Astrocyte of the spinal cord (primary cell): Measurements from ENCODE around the gene PPP2R1B.
"Not testable (repeated sequence)": the region's sequence is repeated elsewhere in the genome, so short reads cannot be mapped to it uniquely, and the experiment has no call there.

ENCODE experiments used
- DNase-seq: peaks from one replicate; pipeline ENCODE4 v3.0.0; 2011; ENCODE audit warnings: low read depth, low spot score
- H3K4me3 ChIP-seq: 2 replicates; pipeline ENCODE4 v1.5.1; 2011; ENCODE audit warnings: low read depth, mild to moderate bottlenecking, low read length, moderate library complexity
- in situ Hi-C: cut with HindIII; loops from 2 replicates; pipeline ENCODE4 v1.10.0; 2017; ENCODE audit warnings: low sequenced_read_pairs
- TF ChIP-seq, protein P1 (sequence below): IDR thresholded peaks from 2 replicates; pipeline ENCODE4 v1.5.1; 2012; ENCODE audit warnings: low read depth, mild to moderate bottlenecking, low read length, inconsistent platforms

Gene PPP2R1B

GRCh38 chr11:111785886-111786412 lies 19.8 kb upstream of the PPP2R1B start:
- in situ Hi-C loops, result no loop called here
- DNase-seq, result no peak
- TF ChIP-seq, protein P1, sequence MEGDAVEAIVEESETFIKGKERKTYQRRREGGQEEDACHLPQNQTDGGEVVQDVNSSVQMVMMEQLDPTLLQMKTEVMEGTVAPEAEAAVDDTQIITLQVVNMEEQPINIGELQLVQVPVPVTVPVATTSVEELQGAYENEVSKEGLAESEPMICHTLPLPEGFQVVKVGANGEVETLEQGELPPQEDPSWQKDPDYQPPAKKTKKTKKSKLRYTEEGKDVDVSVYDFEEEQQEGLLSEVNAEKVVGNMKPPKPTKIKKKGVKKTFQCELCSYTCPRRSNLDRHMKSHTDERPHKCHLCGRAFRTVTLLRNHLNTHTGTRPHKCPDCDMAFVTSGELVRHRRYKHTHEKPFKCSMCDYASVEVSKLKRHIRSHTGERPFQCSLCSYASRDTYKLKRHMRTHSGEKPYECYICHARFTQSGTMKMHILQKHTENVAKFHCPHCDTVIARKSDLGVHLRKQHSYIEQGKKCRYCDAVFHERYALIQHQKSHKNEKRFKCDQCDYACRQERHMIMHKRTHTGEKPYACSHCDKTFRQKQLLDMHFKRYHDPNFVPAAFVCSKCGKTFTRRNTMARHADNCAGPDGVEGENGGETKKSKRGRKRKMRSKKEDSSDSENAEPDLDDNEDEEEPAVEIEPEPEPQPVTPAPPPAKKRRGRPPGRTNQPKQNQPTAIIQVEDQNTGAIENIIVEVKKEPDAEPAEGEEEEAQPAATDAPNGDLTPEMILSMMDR, result no peak
- H3K4me3 ChIP-seq, result no peak overlapping the region

DNA sequence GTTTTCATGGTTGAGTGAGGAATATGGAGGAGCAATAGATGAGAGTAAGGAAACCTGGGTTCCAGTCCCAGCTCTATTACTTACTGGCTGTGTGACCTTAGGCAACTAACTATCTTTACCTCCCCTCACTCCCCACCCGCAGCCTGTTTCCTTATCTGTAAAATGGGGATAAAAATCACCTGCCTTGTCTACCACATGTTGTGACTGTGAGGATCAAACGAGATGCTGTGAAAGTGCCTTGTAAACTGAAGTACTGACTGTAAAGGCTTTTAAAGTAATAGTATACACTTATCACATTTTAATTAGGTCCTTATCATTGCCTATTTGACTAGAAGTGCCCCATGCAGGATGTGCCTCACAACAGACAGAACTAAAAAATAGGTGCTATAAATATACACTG lies 18.9 kb upstream of the PPP2R1B start:
- DNase-seq, result no peak
- in situ Hi-C loops, result no loop called here
- no peak overlapping the region for H3K4me3 ChIP-seq
- TF ChIP-seq, protein P1, result no peak

GRCh38 chr11:111784311-111784710 lies 18.1 kb upstream of the PPP2R1B start:
- DNase-seq, in situ Hi-C loops, H3K4me3 ChIP-seq: not testable (repeated sequence)

GRCh38 chr11:111782109-111782741 lies 16.0 kb upstream of the PPP2R1B start:
- H3K4me3 ChIP-seq, result no peak overlapping the region
- no peak for DNase-seq
- TF ChIP-seq, protein P1, result no peak
- in situ Hi-C loops, result no loop called here

DNA sequence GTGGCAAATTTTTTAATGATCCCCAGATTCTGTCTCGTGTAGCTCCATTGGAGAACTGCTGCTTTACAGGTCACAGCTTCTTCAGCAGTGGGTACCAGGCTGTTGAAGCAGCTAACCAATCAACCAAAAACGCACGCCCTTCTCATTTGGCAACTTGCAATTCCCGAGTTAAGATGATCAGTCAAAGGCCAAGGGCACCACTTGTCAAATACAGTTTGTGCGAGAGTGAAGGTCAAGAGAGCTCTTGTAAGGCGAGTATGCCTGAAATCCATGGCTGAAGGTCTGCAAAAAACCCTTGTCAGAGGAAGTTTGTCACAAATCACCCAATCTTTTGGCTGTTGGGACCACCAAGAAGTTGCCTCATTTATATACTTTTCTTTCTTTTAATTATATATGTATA lies 12.9 kb upstream of the PPP2R1B start:
- DNase-seq, result no peak
- TF ChIP-seq, protein P1, result no peak
- in situ Hi-C loops, result no loop called here
- H3K4me3 ChIP-seq, result no peak overlapping the region

DNA sequence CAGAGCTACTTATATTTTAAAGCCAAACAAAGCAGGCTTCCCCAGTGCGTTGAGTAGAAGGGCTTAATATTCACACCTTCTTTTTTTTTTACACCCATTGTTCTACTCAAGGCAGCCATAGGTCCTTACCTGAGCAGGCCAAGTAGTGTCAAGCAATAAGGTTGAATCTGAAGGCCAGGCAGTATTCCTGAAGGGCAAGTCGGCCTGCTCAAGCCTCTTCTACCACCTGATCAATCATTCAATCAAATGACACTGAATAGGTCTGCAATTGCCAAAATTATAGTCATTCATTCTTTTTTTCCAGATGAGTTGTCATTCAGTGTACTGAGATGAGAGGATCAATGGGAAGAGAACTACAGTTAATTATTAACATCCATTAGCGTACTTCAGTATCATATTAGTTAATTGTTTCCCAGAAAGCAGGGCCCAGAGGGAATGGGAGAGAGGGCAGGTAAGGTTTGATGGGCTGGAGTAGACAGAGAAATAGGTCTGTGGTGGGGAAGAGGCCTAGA lies 11.9 kb upstream of the PPP2R1B start:
- in situ Hi-C loops, result no loop called here
- TF ChIP-seq, protein P1, result no peak
- no peak for DNase-seq
- H3K4me3 ChIP-seq, result no peak overlapping the region
